ENCODE measurements around the gene SMAD4.
"Not testable (repeated sequence)": the region's sequence is repeated elsewhere in the genome, so short reads cannot be mapped to it uniquely, and the experiment has no call there.

SMAD4 gene

GRCh38 chr18:51116996-51117395 is 87.0 kb downstream of the SMAD4 start:
- DNase-seq, result not testable (repeated sequence)

DNA sequence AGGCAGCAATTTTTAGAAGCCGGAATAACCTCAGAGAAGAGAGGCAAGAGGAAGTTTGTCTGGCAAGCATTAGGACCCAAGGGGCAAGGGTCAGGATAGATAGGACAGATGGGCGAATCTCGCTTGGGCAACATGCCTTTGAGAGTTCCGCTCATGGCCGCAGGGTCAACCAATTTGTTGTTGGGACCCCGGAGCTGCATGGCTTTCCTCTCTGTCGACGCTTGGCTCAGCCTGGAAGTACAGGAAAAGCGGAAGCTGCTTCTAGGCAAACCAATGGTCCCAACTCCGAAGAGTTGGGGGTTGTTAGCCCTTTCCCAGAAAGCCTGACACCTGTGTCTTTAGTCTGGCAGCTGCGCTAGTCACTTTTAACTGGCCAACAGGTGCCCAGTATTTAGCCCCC is 89.5 kb downstream of the SMAD4 start:
- DNase-seq, result not testable (repeated sequence)

- not testable (repeated sequence) for DNase-seq
These were observed 90.0 kb downstream of the SMAD4 start for GRCh38 chr18:51119976-51120375.

GRCh38 chr18:51120809-51121596 is 91.0 kb downstream of the SMAD4 start:
- no peak for DNase-seq

DNA sequence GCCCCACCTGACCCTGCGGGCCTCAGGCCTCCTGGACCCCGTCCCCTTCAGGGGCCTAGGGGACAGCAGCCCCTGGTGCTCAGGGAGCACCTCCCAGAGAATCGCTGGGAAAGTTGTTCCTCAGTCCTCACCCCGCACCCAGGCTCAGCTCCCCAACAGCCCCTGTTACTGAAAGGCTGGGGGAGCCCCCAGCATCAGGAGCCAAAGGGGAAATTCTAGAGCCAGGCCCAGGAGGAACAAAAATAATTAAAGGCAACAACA is 91.5 kb downstream of the SMAD4 start:
- no peak for DNase-seq

DNA sequence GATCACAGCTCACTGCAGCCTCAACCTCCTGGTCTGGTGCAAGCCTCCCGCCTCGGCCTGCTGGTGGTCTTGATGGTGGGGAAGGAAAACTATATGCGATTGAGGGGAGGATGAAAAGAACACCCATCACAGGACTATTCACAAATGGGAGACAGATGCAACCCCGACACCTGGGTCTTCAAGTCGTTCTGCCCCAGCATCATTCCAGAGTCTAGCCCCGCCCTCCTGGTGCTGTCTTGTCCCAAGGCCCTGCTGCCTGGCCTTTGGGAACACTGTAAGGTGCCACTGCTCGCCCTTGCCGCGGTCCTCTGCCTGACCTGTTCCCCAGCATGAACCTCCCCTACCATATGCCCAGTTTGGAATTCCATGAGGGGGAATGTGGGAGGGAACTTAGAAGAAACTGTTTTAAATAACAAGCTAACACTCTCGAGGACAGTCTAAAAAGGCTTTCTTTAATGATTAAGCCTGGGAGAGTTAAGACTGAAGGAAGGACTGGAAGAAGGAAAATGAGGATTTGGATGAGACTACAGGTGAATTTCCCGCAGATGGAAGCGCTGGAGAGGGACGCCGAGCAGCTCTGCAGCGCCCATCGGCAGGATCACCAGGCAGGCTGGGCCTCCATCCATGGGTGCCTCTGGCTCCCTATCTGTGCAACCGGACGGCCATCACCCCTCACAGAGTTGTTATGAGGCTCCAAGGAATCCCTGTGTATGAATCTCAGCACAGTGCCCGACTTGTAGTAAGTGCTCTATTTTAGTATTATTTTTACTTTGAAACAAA is 92.4 kb downstream of the SMAD4 start:
- no peak for DNase-seq

DNA sequence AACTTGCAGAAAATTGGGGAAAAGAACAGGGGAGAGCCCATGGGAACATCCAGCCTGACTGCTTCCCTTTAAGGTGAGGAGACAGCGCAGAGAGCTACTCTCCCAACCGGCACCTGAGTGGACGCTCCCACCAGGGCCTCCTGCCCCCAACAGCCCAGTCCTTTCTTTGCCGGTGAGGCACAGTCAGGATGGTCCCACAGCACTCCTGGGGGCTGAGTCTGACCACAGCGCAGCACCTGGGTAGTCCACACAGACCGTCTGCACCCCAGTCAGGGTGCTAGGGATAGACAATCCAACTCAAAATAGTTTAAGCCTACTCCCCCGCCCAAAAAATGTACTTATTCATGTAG is 93.0 kb downstream of the SMAD4 start:
- no peak for DNase-seq

- DNase-seq, result no peak
These were observed 93.5 kb downstream of the SMAD4 start for GRCh38 chr18:51123481-51123880.

DNA sequence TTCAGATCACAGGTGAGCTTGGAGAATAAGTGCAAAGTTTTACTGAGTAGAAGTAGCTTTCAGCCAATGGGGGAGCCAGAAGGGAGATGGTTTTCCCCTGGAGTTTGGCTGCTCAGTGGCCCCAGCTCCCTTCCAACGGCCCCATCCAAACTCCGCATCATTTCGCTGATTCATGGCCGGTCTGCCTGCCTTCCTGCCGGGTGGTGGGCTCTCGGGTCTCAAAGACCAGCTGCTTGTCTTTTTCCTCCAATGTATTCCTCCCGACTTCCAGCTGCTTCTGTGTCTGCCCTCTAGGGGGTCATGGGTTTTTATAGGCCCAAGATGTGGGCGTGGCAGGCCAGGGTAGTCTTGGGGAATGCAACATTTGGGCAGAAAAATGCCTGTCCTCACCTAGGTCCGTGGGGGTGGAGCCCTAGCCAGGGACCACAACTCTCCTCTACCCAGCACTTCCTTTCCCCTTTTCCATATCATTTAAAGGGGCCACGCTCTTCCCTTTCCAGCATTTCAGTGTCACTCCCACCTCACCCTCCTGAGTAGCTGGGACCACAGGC is 94.0 kb downstream of the SMAD4 start:
- no peak for DNase-seq

DNA sequence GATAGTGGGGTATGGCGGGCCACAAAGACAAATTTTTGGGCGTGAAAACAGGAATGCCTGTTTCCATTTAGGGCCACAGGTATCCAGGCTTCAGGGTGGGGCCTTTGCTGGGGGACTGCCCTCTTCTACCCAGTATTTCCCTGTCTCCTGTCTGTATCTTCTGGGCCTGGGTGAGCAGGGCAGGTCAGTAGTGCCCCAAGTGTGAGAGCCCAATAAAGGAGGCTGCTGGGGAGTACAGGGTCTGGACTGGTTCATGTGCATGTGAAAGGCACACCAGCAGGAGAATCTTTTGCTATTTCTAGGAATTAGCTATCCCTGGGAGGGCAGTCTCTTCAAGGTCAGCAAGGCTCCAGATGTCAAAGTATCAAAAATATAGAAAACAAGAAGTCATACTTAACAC is 96.0 kb downstream of the SMAD4 start:
- DNase-seq, result no peak

DNA sequence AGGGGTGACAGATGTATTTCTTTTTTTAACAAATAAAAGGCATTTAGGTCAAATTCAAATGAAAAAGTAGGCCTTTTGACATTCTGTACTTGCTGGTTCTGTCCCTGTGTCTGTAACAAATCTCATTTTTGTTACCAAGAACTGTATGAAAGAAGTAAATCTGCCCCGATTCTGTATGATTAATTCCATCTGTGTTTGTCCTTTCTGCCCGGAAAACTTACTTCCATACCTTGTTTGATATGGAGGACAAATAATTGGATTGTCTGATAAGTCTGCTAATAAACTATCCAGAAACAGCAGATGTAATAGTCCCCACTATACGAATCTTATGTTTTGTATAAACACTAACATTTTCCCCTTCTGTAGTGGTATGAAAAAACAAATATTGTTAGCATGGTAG is 97.7 kb downstream of the SMAD4 start:
- no peak for DNase-seq

GRCh38 chr18:51128533-51128932 is 98.5 kb downstream of the SMAD4 start:
- no peak for DNase-seq

DNA sequence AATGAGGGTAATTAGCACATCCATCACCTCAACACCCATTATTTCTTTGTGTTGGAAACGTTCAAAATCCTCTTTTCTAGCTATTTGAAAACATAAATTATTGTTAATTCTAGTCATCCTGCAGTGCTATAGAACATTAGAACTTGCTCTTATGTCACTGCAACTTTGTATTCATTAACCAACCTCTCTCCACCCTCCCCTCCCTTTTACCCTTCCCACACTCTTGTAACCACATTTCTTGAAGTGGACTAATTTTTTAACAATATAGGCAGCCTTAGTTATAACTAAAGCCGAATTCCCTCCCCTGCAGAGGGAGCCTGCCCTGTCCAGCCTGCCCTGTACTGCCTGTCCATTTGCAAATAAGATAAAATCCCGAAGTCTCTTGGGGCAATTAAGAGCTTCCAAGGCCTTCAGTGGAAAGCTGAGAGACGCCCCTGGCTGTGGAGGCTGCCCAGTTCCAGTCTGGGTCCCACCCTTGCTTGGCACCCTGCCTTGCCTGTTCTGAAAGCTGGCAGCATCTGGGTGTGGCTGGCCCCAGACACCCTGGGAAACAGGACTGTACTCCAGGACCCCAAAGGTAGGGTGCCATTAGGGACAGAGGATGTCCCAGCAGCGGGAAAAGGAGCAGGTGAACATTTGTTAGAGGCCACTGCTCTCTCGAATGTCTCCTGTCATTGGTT is 102.4 kb downstream of the SMAD4 start:
- no peak for DNase-seq

DNA sequence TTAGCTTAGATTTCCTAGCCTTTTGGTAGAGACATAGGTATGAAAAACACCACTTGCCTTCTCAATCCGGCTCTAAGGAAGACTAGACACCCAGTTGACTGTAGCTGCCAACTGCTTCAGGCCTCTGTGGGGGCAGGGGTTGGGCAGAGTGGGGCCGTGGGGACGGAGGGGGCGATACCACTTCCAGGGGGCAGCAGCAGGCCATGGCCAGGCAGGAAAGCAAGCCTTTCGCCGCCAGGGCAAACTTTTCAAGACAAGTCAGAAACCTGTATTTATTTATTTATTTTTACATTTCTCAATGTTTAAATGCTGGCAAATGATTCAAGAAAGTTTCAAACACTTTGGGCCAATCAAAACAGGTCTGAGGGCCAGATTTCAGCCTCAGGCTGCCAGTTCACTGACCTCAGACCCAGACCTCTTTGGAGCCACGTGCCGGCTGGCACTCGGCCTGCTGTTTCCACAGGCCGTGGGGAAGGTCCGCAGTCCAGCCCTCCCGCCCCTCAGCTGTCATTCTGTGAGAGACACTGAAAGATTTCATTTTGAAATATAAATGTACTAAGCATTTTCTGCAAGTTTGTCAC is 103.7 kb downstream of the SMAD4 start:
- no peak for DNase-seq
